H9 (cell line): ENCODE data around the gene NOX5. TPM values are rescaled to one million over a fixed set of nuclear protein-coding genes. Genes with fewer than 3 reads are reported as not detected.

ENCODE experiments used
- DNase-seq: peaks from one replicate; pipeline ENCODE4 v3.0.0-alpha.2; 2017
- H2AFZ ChIP-seq: one replicate; pipeline ENCODE4 v1.6.1; 2013; ENCODE audit warnings: mild to moderate bottlenecking, low read length, control low read depth, moderate library complexity
- H2AK5ac ChIP-seq: 2 replicates; pipeline ENCODE4 v1.6.1; 2013; ENCODE audit warnings: low read length, control low read depth, mixed read lengths; ENCODE audit not compliant: insufficient read length
- H2BK120ac ChIP-seq: one replicate; pipeline ENCODE4 v1.6.1; 2013; ENCODE audit warnings: low read depth, mild to moderate bottlenecking, low read length, control low read depth, inconsistent platforms; ENCODE audit not compliant: poor library complexity, severe bottlenecking
- H2BK12ac ChIP-seq: 2 replicates; pipeline ENCODE4 v1.6.1; 2013; ENCODE audit warnings: low read length, control low read depth, mixed read lengths, low read depth; ENCODE audit not compliant: insufficient read length
- H2BK15ac ChIP-seq: 2 replicates; pipeline ENCODE4 v1.6.1; 2013; ENCODE audit warnings: low read depth, low read length, control low read depth
- H2BK20ac ChIP-seq: one replicate; pipeline ENCODE4 v1.6.1; 2013; ENCODE audit warnings: low read depth, mild to moderate bottlenecking, low read length, control low read depth, inconsistent platforms; ENCODE audit not compliant: poor library complexity, severe bottlenecking
- H2BK5ac ChIP-seq: 2 replicates; pipeline ENCODE4 v1.6.1; 2013; ENCODE audit warnings: low read length, control low read depth, mixed read lengths; ENCODE audit not compliant: insufficient read length
- H3K14ac ChIP-seq: 2 replicates; pipeline ENCODE4 v1.6.1; 2013; ENCODE audit warnings: low read length, control low read depth; ENCODE audit not compliant: insufficient read depth
- H3K18ac ChIP-seq: 2 replicates; pipeline ENCODE4 v1.6.1; 2013; ENCODE audit warnings: low read depth, mild to moderate bottlenecking, mixed read lengths, low read length, control low read depth; ENCODE audit not compliant: insufficient read length
- H3K23ac ChIP-seq: 2 replicates; pipeline ENCODE4 v1.6.1; 2013; ENCODE audit warnings: low read length, control low read depth, mixed read lengths, low read depth; ENCODE audit not compliant: insufficient read length
- H3K23me2 ChIP-seq: 2 replicates; pipeline ENCODE4 v1.6.1; 2013; ENCODE audit warnings: low read depth, mild to moderate bottlenecking, mixed read lengths, low read length, control low read depth; ENCODE audit not compliant: insufficient read length, poor library complexity, severe bottlenecking
- H3K27ac ChIP-seq: 2 replicates; pipeline ENCODE4 v1.5.1; 2013; ENCODE audit warnings: low read length, control low read depth, mixed read lengths, low read depth; ENCODE audit not compliant: insufficient read length
- H3K27me3 ChIP-seq: 2 replicates; pipeline ENCODE4 v1.6.1; 2013; ENCODE audit warnings: low read length, control low read depth, inconsistent platforms; ENCODE audit not compliant: insufficient read depth
- H3K4ac ChIP-seq: 2 replicates; pipeline ENCODE4 v1.6.1; 2013; ENCODE audit warnings: low read depth, mild to moderate bottlenecking, control low read depth, inconsistent platforms, low read length, moderate library complexity
- H3K4me1 ChIP-seq: 2 replicates; pipeline ENCODE4 v1.6.1; 2013; ENCODE audit warnings: low read length, control low read depth, inconsistent platforms; ENCODE audit not compliant: insufficient read depth
- H3K4me2 ChIP-seq: 2 replicates; pipeline ENCODE4 v1.6.1; 2013; ENCODE audit warnings: low read length, control low read depth, mixed read lengths; ENCODE audit not compliant: insufficient read length, insufficient read depth
- H3K56ac ChIP-seq: 2 replicates; pipeline ENCODE4 v1.6.1; 2013; ENCODE audit warnings: low read depth, mild to moderate bottlenecking, mixed read lengths, low read length, control low read depth; ENCODE audit not compliant: insufficient read length
- H3K79me1 ChIP-seq: 2 replicates; pipeline ENCODE4 v1.6.1; 2013; ENCODE audit warnings: low read depth, mild to moderate bottlenecking, moderate library complexity, low read length, control low read depth, inconsistent platforms; ENCODE audit not compliant: insufficient read depth, poor library complexity, severe bottlenecking
- H3K79me2 ChIP-seq: 2 replicates; pipeline ENCODE4 v1.6.1; 2013; ENCODE audit warnings: low read length, control low read depth, inconsistent platforms; ENCODE audit not compliant: insufficient read depth
- H3K9ac ChIP-seq: 2 replicates; pipeline ENCODE4 v1.6.1; 2013; ENCODE audit warnings: low read length, control low read depth, mixed read lengths; ENCODE audit not compliant: insufficient read length; ENCODE audit errors: extremely low read depth
- H3K9me3 ChIP-seq: one replicate; pipeline ENCODE4 v1.6.1; 2013; ENCODE audit warnings: low read depth, low read length, inconsistent platforms; ENCODE audit not compliant: control insufficient read depth
- H3T11ph ChIP-seq: one replicate; pipeline ENCODE4 v1.6.1; 2013; ENCODE audit warnings: mild to moderate bottlenecking, low read length, control low read depth, inconsistent platforms
- H4K20me1 ChIP-seq: one replicate; pipeline ENCODE4 v1.6.1; 2013; ENCODE audit not compliant: control insufficient read depth, insufficient read length, insufficient read depth
- H4K5ac ChIP-seq: 2 replicates; pipeline ENCODE4 v1.6.1; 2013; ENCODE audit warnings: low read depth, mild to moderate bottlenecking, mixed read lengths, low read length, control low read depth; ENCODE audit not compliant: insufficient read length
- H4K8ac ChIP-seq: replicated peaks from 2 replicates; pipeline ENCODE4 v1.6.1; 2013; ENCODE audit warnings: low read length, control low read depth, mixed read lengths, low read depth; ENCODE audit not compliant: insufficient read length
- H4K91ac ChIP-seq: 2 replicates; pipeline ENCODE4 v1.6.1; 2013; ENCODE audit warnings: low read depth, mild to moderate bottlenecking, moderate library complexity, mixed read lengths, low read length, control low read depth; ENCODE audit not compliant: insufficient read length
- H3K27ac Mint-ChIP-seq, 3 experiments: 2 replicates in 2 of 3; 3 replicates in 1 of 3; pipeline ENCODE4 v1.8.0; 2020 to 2021; ENCODE audit warnings: mixed read lengths in 3 of 3, mild to moderate bottlenecking in 1 of 3, moderate library complexity in 1 of 3
- H3K27me3 Mint-ChIP-seq: 2 replicates; pipeline ENCODE4 v1.8.0; 2021; ENCODE audit warnings: low read depth, mild to moderate bottlenecking, moderate library complexity, mixed read lengths
- H3K36me3 Mint-ChIP-seq, 3 experiments: 2 replicates in 2 of 3; 3 replicates in 1 of 3; pipeline ENCODE4 v1.8.0; 2020 to 2021; ENCODE audit warnings: low read depth in 3 of 3, mixed read lengths in 3 of 3; ENCODE audit not compliant: insufficient read depth in 1 of 3
- H3K4me1 Mint-ChIP-seq, 2 experiments: 2 replicates each; pipeline ENCODE4 v1.8.0; 2020; ENCODE audit warnings: mixed read lengths in 2 of 2
- H3K4me3 Mint-ChIP-seq, 2 experiments: 2 replicates in 1 of 2; 3 replicates in 1 of 2; pipeline ENCODE4 v1.8.0; 2020 to 2021; ENCODE audit warnings: mild to moderate bottlenecking in 2 of 2, mixed read lengths in 2 of 2, moderate library complexity in 1 of 2
- H3K9me3 Mint-ChIP-seq, 2 experiments: 2 replicates in 1 of 2; 3 replicates in 1 of 2; pipeline ENCODE4 v1.8.0; 2020; ENCODE audit warnings: mild to moderate bottlenecking in 2 of 2, mixed read lengths in 2 of 2, moderate library complexity in 1 of 2
- WGBS: extraction: QIAGEN DNeasy Blood & Tissue Kit; methylation state at CpG from one replicate; pipeline ENCODE4 v1.1.7; 2013; ENCODE audit warnings: missing lambda C conversion rate, low lambda C conversion rate, mixed read lengths; ENCODE audit not compliant: insufficient read length; ENCODE audit errors: extremely low coverage; 5-methylcytosine and 5-hydroxymethylcytosine counted together
- total RNA-seq: library from RNA; stranded (reverse); gene quantifications from 2 replicates; pipeline ENCODE4 v1.2.1, GENCODE V29; 2021
- TF ChIP-seq, protein P1 (sequence below): fragments of 200-600 bp; sonication (generic); conservative IDR thresholded peaks from 3 replicates; pipeline ENCODE4 v1.8.0; 2021; ENCODE audit warnings: antibody characterized with exemption, mild to moderate bottlenecking

The NOX5 gene
- total RNA-seq, 1 experiment from 2014 or later, result 0.04 TPM

DNA sequence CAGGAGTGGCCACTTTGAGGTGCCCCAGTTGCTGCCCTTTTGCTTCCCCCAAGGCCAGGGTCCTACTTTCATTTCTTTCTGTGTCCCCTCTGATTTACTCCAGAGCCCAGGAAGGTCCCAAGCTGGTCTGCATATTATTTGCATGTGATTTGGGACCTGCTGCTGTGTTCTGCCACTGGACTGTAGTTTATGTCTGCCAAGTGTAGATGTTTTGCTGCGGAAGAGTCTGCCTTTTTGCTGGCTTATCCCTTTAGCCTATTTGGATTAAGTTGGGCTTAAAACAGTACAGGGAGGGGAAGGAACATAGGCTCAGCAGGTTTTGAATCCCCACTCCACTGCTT is 21.4 kb downstream of the NOX5 start:
- H2AFZ ChIP-seq, result no peak overlapping the region
- H4K20me1 ChIP-seq, result no peaks in the 10 kb centered on the region
- no peak overlapping the region for H4K91ac ChIP-seq
- no peak overlapping the region for H2BK15ac ChIP-seq
- Mint-ChIP-seq H3K9me3 (no peaks in the 10 kb centered on the region), H3K4me1 (peaks cover 2 to 4% of the 10 kb centered on the region in 2 experiments; a peak in 1 of 4 replicates), H3K27ac (no peak overlapping the region), H3K27me3 (peaks cover 42% of the 10 kb centered on the region), H3K4me3 (no peak overlapping the region), H3K36me3 (peaks cover 0 to 2% (median 0%) of the 10 kb centered on the region in 3 experiments; a peak in 1 of 7 replicates)
- H3K27me3 ChIP-seq, result no peaks in the 10 kb centered on the region; the same call in 1 of the 2 replicates
- H2BK20ac ChIP-seq, result no peak overlapping the region
- H3K79me1 ChIP-seq, result no peaks in the 10 kb centered on the region
- H3K9me3 ChIP-seq, result no peaks in the 10 kb centered on the region
- no peak overlapping the region for H4K5ac ChIP-seq
- H2BK12ac ChIP-seq, result no peak overlapping the region
- H2AK5ac ChIP-seq, result no peak overlapping the region
- no peak overlapping the region for H3K56ac ChIP-seq
- no peak overlapping the region for H3K9ac ChIP-seq
- H3K4me2 ChIP-seq, result no peak overlapping the region
- H3K18ac ChIP-seq, result no peak overlapping the region
- no peak overlapping the region for H2BK5ac ChIP-seq
- no peaks in the 10 kb centered on the region for H3K4me1 ChIP-seq
- no peak overlapping the region for H2BK120ac ChIP-seq
- no peak overlapping the region for H3K27ac ChIP-seq
- H4K8ac ChIP-seq, result no peak overlapping the region
- no peaks in the 10 kb centered on the region for H3K79me2 ChIP-seq
- H3K4ac ChIP-seq, result no peak overlapping the region
- H3K14ac ChIP-seq, result no peak overlapping the region
- no CpG with 5 or more reads among the region's 1 CpG for WGBS
- no peak overlapping the region for H3T11ph ChIP-seq
- TF ChIP-seq, protein P1, sequence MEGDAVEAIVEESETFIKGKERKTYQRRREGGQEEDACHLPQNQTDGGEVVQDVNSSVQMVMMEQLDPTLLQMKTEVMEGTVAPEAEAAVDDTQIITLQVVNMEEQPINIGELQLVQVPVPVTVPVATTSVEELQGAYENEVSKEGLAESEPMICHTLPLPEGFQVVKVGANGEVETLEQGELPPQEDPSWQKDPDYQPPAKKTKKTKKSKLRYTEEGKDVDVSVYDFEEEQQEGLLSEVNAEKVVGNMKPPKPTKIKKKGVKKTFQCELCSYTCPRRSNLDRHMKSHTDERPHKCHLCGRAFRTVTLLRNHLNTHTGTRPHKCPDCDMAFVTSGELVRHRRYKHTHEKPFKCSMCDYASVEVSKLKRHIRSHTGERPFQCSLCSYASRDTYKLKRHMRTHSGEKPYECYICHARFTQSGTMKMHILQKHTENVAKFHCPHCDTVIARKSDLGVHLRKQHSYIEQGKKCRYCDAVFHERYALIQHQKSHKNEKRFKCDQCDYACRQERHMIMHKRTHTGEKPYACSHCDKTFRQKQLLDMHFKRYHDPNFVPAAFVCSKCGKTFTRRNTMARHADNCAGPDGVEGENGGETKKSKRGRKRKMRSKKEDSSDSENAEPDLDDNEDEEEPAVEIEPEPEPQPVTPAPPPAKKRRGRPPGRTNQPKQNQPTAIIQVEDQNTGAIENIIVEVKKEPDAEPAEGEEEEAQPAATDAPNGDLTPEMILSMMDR, result no peak
- no peak overlapping the region for H3K23ac ChIP-seq
- no peak for DNase-seq
- peaks cover 3% of the 10 kb centered on the region for H3K23me2 ChIP-seq
